CD4-positive, alpha-beta T cell treated with Interleukin-6 for 4 hours (primary cell): ENCODE measurements around the gene ATG16L1.

ENCODE experiments used
- DNase-seq: peaks from one replicate; pipeline ENCODE4 v3.0.0-alpha.2; 2020; ENCODE audit warnings: mixed read lengths

The ATG16L1 gene

GRCh38 chr2:233251306-233252116, at the start of gene ATG16L1:
Gene ATG16L1 (plus strand): TSS chr2:233251673. CDS start chr2:233251828, 155 bp downstream.
- peak; percentile 97 for DNase-seq

DNA sequence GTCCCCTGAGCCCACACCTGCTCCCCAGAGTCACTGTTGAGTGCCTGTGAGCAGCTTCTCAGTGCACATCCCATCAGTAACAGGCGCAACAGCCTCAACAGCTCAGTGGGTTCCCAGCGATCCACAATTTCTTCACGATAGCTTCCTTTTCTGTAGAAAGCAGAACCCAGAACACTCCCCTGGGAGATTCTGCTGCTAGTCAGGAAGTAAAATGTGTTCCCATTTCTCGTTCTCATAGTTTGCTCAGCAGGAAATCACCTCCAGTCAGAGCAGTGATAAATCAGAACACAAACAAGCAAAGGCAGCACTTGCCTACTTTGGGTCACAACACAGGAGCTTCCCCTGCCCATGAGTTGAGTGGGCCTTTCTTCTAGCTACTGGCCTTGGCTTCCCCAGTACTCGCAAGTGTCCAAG, 48.9 kb upstream of the ATG16L1 start:
- no peak for DNase-seq

- no peak for DNase-seq
Observed at GRCh38 chr2:233203060-233203459, 48.4 kb upstream of the ATG16L1 start.

GRCh38 chr2:233204286-233204936, 47.1 kb upstream of the ATG16L1 start:
- no peak for DNase-seq

DNA sequence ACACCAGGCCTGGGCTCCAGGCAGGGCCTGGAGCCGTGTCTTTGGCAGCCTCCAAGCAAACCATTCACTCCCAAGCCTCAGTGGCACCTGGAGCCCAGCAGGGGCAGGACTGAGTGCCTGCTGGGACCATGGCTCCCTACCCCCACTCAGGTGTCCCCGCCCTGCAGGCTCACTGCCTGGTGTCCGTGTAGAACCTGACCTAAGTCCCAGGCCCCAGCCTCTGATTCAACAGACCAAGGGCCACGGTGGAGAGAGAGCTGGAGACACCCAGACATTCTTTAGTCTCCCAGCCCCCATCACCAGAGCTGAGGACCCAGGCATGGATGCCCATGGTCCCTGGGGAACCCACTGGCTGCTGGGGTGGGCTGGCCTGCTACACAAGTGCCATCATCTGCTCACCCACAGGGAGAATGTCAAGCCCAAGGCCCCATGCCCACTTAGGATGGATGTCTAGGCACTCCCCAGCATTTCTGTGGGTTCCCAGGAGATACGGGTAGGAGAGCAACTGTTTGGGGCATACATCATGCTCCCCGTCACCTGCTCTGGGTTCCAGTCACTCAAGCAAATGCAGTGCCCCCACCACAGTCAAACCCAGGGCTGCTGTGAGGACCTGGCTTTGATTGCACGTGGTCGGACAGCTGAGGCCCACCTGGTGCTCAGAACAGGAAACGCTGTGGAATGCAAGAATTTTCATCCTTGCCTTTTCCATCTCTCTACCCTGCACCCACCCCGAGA, 42.9 kb upstream of the ATG16L1 start:
- no peak for DNase-seq

GRCh38 chr2:233209117-233209532, 42.3 kb upstream of the ATG16L1 start:
- no peak for DNase-seq

- DNase-seq, result no peak
Observed at GRCh38 chr2:233209533-233210171, 41.8 kb upstream of the ATG16L1 start.

- DNase-seq, result no peak
Observed at GRCh38 chr2:233210281-233210680, 41.2 kb upstream of the ATG16L1 start.

- no peak for DNase-seq
Observed at GRCh38 chr2:233210843-233211547, 40.5 kb upstream of the ATG16L1 start.

DNA sequence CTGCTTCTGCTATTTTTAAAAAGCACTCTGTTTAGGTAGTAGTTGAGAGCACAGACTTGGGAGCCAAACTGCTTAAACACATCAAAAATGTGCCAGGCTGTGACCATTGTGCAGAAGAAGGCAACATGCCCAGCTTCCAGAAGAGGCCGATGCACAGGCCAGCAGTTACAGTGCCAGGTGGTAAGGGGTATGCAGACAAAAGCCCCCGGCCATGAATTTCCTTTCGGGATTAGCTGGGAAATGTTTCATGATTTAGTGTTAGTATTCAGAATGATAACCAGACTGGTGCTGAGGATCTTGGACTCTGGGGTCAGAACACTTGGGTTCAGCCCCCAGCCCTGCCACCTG, 40.0 kb upstream of the ATG16L1 start:
- DNase-seq, result no peak

- DNase-seq, result no peak
Observed at GRCh38 chr2:233213011-233213410, 38.5 kb upstream of the ATG16L1 start.

GRCh38 chr2:233213975-233214374, 37.5 kb upstream of the ATG16L1 start:
- no peak for DNase-seq

DNA sequence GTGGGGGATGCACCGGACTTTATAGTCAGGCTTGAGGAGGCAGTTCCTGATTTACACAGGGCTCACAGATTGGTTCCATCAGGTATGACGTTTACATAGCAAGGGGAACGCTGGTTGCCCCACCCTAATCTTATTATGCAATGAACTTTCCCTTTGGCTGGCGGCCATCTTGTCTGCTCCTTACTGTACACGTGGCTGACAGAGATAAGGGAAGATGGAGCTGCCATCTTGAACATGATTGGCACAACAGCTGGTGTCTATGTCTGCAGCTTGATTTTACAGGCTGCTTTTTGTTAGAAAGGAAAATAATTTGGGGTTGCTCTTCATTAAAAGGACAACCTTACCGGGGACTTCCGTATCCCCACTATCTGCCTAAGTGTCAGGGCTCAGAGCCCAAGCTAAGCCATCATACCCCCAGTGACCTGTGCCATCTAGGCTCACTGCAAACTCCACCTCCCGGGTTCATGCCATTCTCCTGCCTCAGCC, 33.5 kb upstream of the ATG16L1 start:
- no peak for DNase-seq

DNA sequence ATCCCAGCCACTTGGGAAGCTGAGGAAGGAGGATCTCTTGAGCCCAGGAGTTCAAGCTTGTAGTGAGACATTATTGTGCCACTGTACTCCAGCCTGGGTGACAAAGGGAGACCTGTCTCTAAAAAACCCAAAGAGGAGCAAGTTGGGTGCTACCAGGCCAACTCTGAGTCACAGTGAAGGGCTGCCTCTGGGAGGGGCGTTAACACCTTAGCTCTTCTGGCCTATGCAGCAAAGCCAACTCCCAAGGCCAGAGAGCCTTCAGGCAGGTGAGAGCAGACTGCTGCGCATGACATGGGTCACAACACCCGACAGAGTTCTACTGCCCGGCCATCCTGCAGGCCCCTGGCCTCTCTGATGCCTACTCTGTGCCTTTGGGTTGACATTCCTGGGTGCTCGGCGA, 32.6 kb upstream of the ATG16L1 start:
- no peak for DNase-seq

GRCh38 chr2:233219848-233220247, 31.6 kb upstream of the ATG16L1 start:
- DNase-seq, result no peak

DNA sequence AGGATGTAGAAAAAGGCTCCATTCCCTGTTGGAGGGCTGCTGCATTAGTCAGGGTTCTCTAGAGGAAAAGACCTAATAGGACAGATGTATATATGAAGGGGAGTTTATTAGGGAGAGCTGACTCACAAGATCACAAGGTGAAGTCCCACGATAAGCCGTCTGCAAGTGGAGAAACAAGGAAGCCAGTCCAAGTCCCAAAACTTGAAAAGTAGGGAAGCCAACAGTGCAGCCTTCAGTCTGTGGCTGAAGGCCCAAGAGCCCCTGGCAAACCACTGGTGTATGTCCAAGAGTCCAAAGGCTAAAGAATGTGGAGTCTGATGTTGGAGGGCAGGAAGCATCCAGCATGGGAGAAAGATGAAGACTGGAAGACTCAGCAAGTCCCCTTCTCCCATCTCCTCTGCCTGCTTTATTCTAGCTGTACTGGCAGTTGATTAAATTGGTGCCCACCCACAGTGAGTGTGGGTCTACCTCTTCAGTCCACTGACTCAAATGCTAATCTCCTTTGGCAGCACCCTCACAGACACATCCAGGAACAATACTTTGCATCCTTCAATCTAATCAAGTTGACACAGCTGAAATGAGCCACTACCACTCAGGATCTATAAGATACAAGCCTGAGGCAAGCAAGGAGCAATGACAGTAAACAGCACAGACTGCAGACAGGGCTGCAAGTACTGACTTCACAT, 30.0 kb upstream of the ATG16L1 start:
- no peak for DNase-seq

- DNase-seq, result no peak
Observed at GRCh38 chr2:233223059-233223894, 28.2 kb upstream of the ATG16L1 start.

- DNase-seq, result no peak
Observed at GRCh38 chr2:233225230-233226068, 26.0 kb upstream of the ATG16L1 start.

DNA sequence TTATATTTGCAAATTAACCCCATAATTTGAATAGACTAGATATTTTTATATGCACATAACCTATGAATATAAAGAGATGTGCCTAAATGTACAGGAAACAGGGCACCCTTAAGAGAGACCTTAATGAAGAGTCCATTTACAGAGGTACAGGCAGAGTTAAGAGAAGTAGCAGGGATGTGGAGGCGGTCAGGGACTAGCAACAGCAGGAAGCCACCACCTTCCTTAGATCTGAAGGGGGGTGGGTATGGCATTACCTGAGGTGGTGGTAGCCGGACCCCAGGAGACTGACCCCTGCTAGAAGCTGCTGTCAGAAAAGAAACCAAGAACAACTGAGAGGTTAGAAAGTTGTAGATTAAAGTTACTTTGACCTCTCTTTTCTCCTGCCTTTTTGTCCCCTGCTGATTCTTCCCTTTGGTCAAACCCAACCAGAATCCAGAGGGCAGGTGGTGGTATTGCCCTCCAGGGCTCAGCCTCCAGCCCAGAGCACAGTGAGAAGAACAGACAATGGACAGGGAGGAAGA, 24.9 kb upstream of the ATG16L1 start:
- no peak for DNase-seq
